Kidney epithelial cell (primary cell): Measurements from ENCODE around the gene PKN3. TPM values are rescaled to one million over a fixed set of nuclear protein-coding genes. Genes with fewer than 3 reads are reported as not detected.

ENCODE experiments used
- DNase-seq: peaks from one replicate; pipeline ENCODE4 v3.0.0-alpha.2; 2010; ENCODE audit warnings: low read depth
- H3K27me3 ChIP-seq: 2 replicates; pipeline ENCODE4 v1.6.0; 2011; ENCODE audit warnings: low read length; ENCODE audit not compliant: control insufficient read depth, insufficient read depth
- H3K36me3 ChIP-seq: 2 replicates; pipeline ENCODE4 v1.5.1; 2011; ENCODE audit warnings: low read length; ENCODE audit not compliant: control insufficient read depth, insufficient read depth
- H3K4me3 ChIP-seq: 2 replicates; pipeline ENCODE4 v1.5.1; 2011; ENCODE audit warnings: low read depth, mild to moderate bottlenecking, control low read depth, low read length
- CTCF ChIP-seq: IDR thresholded peaks from 2 replicates; pipeline ENCODE4 v1.5.1; 2011; ENCODE audit warnings: mild to moderate bottlenecking, moderate library complexity, low read length, control low read depth, inconsistent platforms; ENCODE audit not compliant: insufficient read depth, poor library complexity, severe bottlenecking
- total RNA-seq: library from RNA; depleted of rRNA; stranded (reverse); fragments of >200 nt; gene quantifications from 2 replicates; pipeline ENCODE4 v1.2.3, GENCODE V29; 2015

Gene PKN3
- total RNA-seq, 1 donor from 2014 or later = 4.6 TPM

GRCh38 chr9:128722380-128723351 is 20.4 kb downstream of the PKN3 start:
- no peak for TF ChIP-seq CTCF
- DNase-seq = no peak
- Histone ChIP-seq H3K4me3 (no peak overlapping the region), H3K36me3 (no peaks in the 10 kb centered on the region), H3K27me3 (no peaks in the 10 kb centered on the region)

- no peak for TF ChIP-seq CTCF
- Histone ChIP-seq H3K4me3 (peak overlapping the region; percentile 61), H3K27me3 (no peaks in the 10 kb centered on the region), H3K36me3 (no peaks in the 10 kb centered on the region)
- DNase-seq = no peak
Observed at GRCh38 chr9:128723352-128723865, 21.1 kb downstream of the PKN3 start.

GRCh38 chr9:128723866-128724743 is 21.8 kb downstream of the PKN3 start, which contains the start of gene ZDHHC12:
Gene ZDHHC12 (minus strand): TSS chr9:128724127. CDS start chr9:128724093, 34 bp downstream.
- no peak for TF ChIP-seq CTCF
- peak within 1 kb of the TSS; percentile 61 for H3K4me3 ChIP-seq
- no peaks in the 10 kb centered on the region for H3K36me3 ChIP-seq
- no peaks in the 10 kb centered on the region for H3K27me3 ChIP-seq
- DNase-seq = peak; percentile 90

DNA sequence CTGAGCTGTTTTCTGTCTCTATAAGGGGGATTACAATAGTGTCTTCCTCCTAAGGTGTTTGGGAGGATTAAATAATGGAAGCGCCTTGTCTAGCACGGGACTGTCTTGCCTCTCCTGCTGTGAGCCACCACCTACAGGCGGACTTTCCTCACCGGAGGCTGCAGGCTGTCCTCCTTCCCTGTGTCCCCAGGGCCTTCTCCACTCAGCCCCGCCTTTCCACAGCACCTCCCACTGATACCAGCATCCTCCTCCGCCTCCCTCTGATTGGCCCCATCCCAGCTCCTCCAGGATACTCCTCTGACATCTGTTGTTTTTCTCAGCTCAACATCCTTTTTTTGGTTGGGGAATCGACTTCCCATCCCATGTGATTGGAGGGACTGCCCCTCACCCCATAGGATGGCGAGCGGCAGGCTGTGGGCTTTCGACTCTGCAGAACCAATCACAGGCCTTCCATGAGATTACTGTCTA is 22.5 kb downstream of the PKN3 start:
- peak overlapping the region; percentile 61 for H3K4me3 ChIP-seq
- TF ChIP-seq CTCF = no peak
- H3K27me3 ChIP-seq = no peaks in the 10 kb centered on the region
- H3K36me3 ChIP-seq = no peaks in the 10 kb centered on the region
- peak; percentile 18 for DNase-seq

GRCh38 chr9:128727640-128728248 is 25.4 kb downstream of the PKN3 start:
- Histone ChIP-seq H3K27me3 (no peaks in the 10 kb centered on the region), H3K4me3 (no peak overlapping the region), H3K36me3 (no peaks in the 10 kb centered on the region)
- DNase-seq = no peak
- no peak for TF ChIP-seq CTCF
